T-helper 1 cell treated with Interleukin-12 subunit alpha and Interleukin-12 subunit beta and Interleukin-4 antibody, amounts not matched to agents 30 ng/mL and 1 ng/mL, for 36 hours (primary cell): ENCODE results near the gene P2RY2. TPM values are rescaled to one million over a fixed set of nuclear protein-coding genes. Genes with fewer than 3 reads are reported as not detected.

Source experiments
- intact Hi-C: fragments of 100-400 bp; cut with micrococcal nuclease; formaldehyde crosslinking; loops from one replicate; pipeline ENCODE4 v1.15.1; 2024
- total RNA-seq: library from RNA; stranded (reverse); gene quantifications from 2 replicates; pipeline ENCODE4 v1.2.3, GENCODE V29; 2022

Gene P2RY2
- total RNA-seq, 1 donor from 2014 or later: not detected

GRCh38 chr11:73281201-73281741 lies 63.2 kb downstream of the P2RY2 start:
- intact Hi-C loops: no loop called here

- intact Hi-C loops: no loop called here
These were observed 63.9 kb downstream of the P2RY2 start for GRCh38 chr11:73281796-73282660.

- intact Hi-C loops: no loop called here
These were observed 65.4 kb downstream of the P2RY2 start for GRCh38 chr11:73283276-73284000.

- intact Hi-C loops: no loop called here
These were observed 66.0 kb downstream of the P2RY2 start for GRCh38 chr11:73284106-73284505.

- intact Hi-C loops: no loop called here
These were observed 67.6 kb downstream of the P2RY2 start for GRCh38 chr11:73285721-73286120.

Other genes starting within 250 kb of the P2RY2 start
- 50.8 and 62.6 TPM in 2 replicates for gene FCHSD2, start 76.0 kb upstream of the P2RY2 start, total RNA-seq
- not detected in 2 replicates for gene P2RY6, start 54.1 kb downstream of the P2RY2 start, total RNA-seq
- gene ARHGEF17, start 90.0 kb downstream of the P2RY2 start, total RNA-seq: not detected in 2 replicates
- 29.7 and 29.8 TPM in 2 replicates for gene RELT, start 158.1 kb downstream of the P2RY2 start, total RNA-seq